ENCODE measurements around the gene GREB1L.

- TF ChIP-seq CTCF (IDR thresholded peaks at IDR 0.05) (no peak), POLR2AphosphoS5 (IDR thresholded peaks at IDR 0.05) (no peak), EP300 (IDR thresholded peaks at IDR 0.05) (no peak)
These were observed 271.7 kb downstream of the GREB1L start for GRCh38 chr18:21513741-21514140.
